Mesodermal cell (in vitro differentiated cells): ENCODE measurements around the gene SORCS2.

Source experiments
- H3K27ac ChIP-seq: 2 replicates; pipeline ENCODE4 v1.7.0; 2013; ENCODE audit warnings: mild to moderate bottlenecking, low read depth, low read length, moderate library complexity; ENCODE audit not compliant: severe bottlenecking
- H3K36me3 ChIP-seq: 2 replicates; pipeline ENCODE4 v1.7.1; 2013; ENCODE audit warnings: mild to moderate bottlenecking, low read length, moderate library complexity; ENCODE audit not compliant: control insufficient read depth, insufficient read depth
- H3K4me1 ChIP-seq: one replicate; pipeline ENCODE4 v1.7.1; 2013; ENCODE audit warnings: mild to moderate bottlenecking, low read length; ENCODE audit not compliant: insufficient read depth, control insufficient read depth, poor library complexity, severe bottlenecking
- H3K4me3 ChIP-seq: 2 replicates; pipeline ENCODE4 v1.7.0; 2013; ENCODE audit warnings: low read length, control low read depth, mild to moderate bottlenecking; ENCODE audit not compliant: insufficient read depth, poor library complexity, severe bottlenecking; ENCODE audit errors: extremely low read depth
- H3K9me3 ChIP-seq: 2 replicates; pipeline ENCODE4 v1.7.1; 2013; ENCODE audit warnings: mild to moderate bottlenecking, low read length, moderate library complexity; ENCODE audit not compliant: control insufficient read depth
- WGBS, 2 experiments: methylation state at CpG; one replicate each; pipeline ENCODE4 v1.1.5; 2013; ENCODE audit warnings: missing lambda C conversion rate in 2 of 2; ENCODE audit not compliant: insufficient coverage in 2 of 2; 5-methylcytosine and 5-hydroxymethylcytosine counted together

Gene SORCS2

DNA sequence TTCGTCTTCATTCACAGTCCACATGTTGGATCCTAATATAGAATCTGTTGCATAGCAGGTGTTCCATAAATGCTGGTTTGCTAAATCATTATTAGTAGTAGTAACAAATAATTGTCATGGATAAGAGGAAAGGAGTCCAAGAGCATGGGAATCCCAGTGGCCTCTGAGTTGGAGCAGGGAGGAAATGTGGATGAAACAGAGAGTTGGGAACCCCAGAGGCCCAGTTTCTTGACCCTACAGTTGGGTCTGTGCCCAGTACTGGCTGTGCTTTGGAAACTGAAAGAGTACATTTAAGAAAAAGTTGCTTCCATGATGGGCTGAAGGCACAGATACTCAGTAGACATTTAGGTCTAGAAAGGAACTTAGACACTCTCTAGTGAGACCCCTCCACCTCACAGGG lies 391.8 kb downstream of the SORCS2 start:
- H3K36me3 ChIP-seq, result no peaks in the 10 kb centered on the region
- peaks cover 5% of the 10 kb centered on the region for H3K9me3 ChIP-seq
- H3K27ac ChIP-seq, result no peak overlapping the region
- WGBS, 2 experiments, result 83 to 100% methylated on average over 1 of the region's 1 CpG
- H3K4me1 ChIP-seq, result no peaks in the 10 kb centered on the region
- H3K4me3 ChIP-seq, result no peak overlapping the region

DNA sequence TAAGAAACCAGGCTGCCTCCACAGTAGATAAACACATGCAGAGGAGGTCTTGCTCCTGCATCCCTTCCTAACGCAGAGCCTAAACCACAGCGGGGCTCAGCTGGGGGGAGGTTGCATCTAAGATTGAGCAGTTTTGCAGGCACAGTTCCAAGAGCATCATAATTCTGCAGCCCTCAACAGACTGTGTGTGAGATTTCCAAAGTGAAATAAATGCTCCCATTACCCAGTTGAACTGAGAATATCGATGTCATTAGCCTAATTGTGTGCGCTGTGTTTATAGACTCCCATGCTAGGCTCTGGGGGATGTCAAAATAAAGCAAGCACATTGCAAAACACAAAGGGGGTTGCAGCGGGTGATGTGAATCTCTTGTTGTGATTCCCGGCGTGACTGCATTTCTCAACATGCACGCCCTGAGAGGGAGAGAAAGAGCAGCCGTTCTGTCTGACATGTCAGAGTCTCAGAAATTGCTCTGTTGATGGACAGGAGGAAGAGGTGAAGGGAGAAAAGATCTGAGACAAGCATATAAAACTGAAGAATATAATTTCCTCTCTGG lies 392.3 kb downstream of the SORCS2 start:
- H3K27ac ChIP-seq, result no peak overlapping the region
- H3K36me3 ChIP-seq, result no peaks in the 10 kb centered on the region
- no peak overlapping the region for H3K4me3 ChIP-seq
- no peaks in the 10 kb centered on the region for H3K4me1 ChIP-seq
- WGBS, 2 experiments, result 85 to 98% methylated on average over 7 to 8 of the region's 9 CpGs
- H3K9me3 ChIP-seq, result no peaks in the 10 kb centered on the region

DNA sequence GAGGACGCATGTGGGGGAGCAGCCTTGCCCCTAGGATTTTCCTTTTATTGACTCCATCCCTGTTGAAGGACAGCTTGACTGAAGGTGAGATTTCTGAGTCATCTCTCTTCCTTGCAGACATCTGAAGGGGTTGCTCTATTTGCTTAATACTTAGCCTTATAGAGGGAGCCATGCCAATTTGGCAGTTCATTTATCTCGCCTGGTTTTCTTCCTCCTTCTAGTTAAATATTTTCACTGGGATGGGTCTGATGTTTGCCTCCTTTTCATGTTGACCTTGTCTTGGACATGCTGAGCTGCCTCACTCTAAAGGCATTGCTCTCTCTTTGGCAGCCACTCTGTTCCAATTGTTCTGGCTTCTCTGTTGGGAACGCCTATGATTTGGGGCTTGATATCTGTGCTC lies 393.4 kb downstream of the SORCS2 start:
- no peak overlapping the region for H3K4me3 ChIP-seq
- H3K27ac ChIP-seq, result no peak overlapping the region
- H3K9me3 ChIP-seq, result no peaks in the 10 kb centered on the region
- H3K4me1 ChIP-seq, result no peaks in the 10 kb centered on the region
- H3K36me3 ChIP-seq, result no peaks in the 10 kb centered on the region
- 85 to 86% methylated on average over 1 to 2 of the region's 3 CpGs for WGBS, 2 experiments

DNA sequence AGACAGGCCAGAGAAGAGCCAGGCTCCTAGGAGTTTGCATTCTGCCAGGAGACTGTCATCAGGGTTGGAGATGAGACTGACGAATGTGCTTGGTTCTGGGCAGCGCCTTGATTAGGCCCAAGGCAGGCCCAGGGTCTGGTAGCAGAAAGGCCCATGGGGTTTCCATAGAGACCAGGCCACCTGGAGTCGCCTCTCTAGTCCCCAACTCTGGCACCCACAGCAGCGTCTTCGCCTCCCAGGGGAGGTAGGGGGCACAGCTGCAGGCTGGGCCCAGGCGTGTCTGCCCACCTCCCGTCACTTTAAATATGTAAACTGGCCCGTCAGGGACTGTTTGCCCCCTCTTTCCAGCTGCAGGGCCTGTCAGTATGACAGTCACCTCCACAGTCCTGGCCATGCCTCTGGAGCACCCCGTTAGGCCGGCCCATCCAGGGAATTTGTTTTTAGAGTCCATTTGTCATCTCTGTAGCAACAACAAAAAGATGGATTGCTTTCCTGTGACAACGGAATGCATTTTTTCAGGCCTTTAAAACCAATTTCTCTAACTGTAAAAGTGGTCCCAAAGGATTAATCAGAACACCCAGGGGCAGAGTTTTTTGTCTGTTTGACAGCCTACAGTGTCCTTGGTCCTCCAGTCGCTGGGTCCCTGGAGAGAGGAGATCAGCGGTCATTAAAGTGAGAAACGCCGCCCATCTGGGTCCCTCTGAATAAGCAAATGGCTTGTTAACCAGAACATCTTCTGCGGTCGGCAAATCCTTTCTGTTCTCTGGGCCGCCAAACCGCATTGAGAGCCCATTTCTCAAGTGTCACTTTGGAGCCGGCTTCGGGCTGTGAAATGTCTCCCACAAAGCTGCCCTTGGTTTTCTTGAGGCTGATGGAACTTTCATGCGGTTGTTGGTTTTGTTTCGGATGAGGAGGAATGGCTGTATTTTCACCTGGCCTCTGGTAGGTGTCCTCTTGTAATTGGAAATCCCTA lies 395.4 kb downstream of the SORCS2 start:
- Histone ChIP-seq H3K27ac (no peak overlapping the region), H3K4me3 (no peak overlapping the region), H3K36me3 (no peaks in the 10 kb centered on the region), H3K9me3 (no peaks in the 10 kb centered on the region), H3K4me1 (no peaks in the 10 kb centered on the region)
- WGBS, 2 experiments, result 77 to 78% methylated on average over 15 to 20 of the region's 23 CpGs

DNA sequence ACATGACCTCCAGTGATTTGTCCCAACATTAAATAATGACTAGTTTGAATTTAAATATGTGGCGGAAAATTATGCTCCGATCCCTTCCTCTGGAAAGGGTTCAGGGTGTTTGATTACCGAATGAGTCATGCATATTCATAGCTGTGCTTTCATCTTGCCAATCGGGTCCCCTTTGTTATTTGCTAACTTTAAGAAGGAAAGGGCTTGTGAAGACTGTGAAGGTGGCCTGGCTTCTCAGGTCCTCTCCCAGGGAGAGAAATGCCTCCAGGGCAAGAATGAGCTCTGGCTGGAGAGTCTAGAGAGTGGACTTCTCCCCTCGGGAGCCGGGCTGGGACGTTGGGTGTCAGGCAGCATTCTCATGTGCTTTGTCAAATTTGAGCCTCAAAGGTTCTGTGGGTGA lies 397.9 kb downstream of the SORCS2 start:
- WGBS, 2 experiments, result 63 to 87% methylated on average over 3 to 4 of the region's 7 CpGs
- Histone ChIP-seq H3K4me3 (no peak overlapping the region), H3K4me1 (no peaks in the 10 kb centered on the region), H3K27ac (no peak overlapping the region), H3K36me3 (no peaks in the 10 kb centered on the region), H3K9me3 (no peaks in the 10 kb centered on the region)

DNA sequence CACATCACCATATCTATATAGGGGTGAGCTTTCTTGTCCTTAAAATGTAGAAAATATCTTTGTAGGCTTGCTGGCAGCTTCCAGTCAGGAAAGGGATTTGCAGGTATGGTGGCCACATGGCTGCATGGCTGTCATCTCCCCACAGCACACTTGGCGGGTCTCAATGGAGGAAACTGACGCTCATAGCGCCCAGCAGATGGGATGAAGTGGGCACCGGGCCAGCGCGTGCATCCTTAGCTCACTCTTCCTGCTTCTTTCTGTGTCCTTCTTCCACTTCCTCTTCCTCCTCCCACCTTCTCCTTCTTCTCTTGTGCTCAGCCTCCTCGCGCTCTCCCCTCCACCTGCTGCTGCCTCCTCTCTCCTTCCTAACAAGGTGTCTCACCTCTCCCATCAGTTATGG lies 398.6 kb downstream of the SORCS2 start:
- H3K36me3 ChIP-seq, result no peaks in the 10 kb centered on the region
- H3K9me3 ChIP-seq, result no peaks in the 10 kb centered on the region
- no peak overlapping the region for H3K27ac ChIP-seq
- peaks cover 5% of the 10 kb centered on the region for H3K4me1 ChIP-seq
- H3K4me3 ChIP-seq, result no peak overlapping the region
- WGBS, 2 experiments, result 90 to 96% methylated on average over 5 to 8 of the region's 8 CpGs

DNA sequence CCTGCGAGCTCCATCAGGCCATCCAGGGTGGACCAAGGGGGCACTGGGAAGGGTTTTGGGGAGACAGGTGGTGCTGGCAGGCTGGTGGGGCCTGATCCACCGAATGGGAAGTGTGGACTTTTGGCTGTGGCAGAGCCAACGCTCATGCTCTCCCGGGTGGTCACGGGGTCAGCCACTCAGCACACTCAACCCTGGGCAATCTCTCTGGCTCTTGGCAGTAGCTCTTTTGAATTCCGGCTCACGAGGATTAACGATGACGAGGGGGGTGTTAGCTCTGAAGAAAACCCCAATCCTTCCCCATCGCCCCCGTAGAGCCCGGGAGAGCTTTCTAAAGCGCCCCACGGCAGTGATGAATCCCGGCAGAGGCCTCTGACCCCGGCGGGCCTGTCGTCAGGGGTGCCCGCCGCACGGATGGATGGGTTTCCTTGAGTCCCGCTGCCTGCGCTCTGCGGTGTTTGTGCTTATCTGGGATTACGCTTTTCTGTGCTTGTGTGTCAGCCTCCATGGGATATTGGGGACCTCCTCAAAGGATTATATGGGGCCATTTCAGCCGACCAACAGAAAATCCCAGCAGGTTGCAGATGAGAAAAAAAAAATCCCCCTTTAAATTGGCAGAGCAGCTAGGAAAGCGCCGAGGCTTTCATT lies 399.2 kb downstream of the SORCS2 start:
- Histone ChIP-seq H3K36me3 (no peaks in the 10 kb centered on the region), H3K4me3 (no peak overlapping the region), H3K27ac (no peak overlapping the region), H3K9me3 (no peaks in the 10 kb centered on the region), H3K4me1 (peaks cover 12% of the 10 kb centered on the region)
- WGBS, 2 experiments, result 95% methylated on average over 22 to 24 of the region's 28 CpGs

DNA sequence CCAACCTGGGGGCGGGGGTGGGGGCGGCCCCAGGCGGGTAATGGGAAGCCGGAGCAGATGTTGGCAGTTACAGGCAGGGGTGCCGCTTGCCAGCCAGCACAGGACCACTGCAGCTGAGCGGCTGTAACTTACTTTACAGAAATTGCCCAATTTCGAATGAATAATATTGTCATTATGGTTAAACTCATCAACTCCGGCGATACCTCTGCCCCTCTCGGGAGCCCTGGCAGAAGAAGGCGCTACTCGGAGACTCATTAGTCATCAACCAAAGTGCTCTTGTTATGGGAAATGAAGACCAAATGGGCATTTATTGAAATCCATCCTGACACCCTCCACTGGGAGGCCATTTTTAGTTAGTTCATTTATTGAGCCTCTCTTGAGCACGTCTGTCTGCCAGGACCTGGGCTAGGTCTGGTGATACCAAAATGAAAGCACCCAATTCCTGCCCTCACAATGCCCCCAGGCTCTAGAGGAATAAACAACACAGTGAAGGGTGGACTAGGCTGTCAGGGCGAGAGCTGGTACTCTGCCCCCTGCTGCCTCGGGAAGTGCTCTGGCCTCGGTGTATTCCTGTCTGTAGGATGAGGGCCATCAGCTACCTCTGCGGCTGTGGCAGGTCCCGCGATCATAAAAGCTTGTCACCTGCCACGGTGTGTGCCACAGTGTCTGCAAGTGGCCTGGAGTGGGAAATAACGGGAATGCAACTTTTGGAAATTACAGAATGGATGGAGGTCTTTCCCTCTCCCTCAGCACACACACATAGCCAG lies 401.5 kb downstream of the SORCS2 start:
- H3K36me3 ChIP-seq, result no peaks in the 10 kb centered on the region
- H3K27ac ChIP-seq, result no peak overlapping the region
- 79% methylated on average over 15 to 20 of the region's 21 CpGs for WGBS, 2 experiments
- no peak overlapping the region for H3K4me3 ChIP-seq
- H3K4me1 ChIP-seq, result peaks cover 13% of the 10 kb centered on the region
- H3K9me3 ChIP-seq, result no peaks in the 10 kb centered on the region

DNA sequence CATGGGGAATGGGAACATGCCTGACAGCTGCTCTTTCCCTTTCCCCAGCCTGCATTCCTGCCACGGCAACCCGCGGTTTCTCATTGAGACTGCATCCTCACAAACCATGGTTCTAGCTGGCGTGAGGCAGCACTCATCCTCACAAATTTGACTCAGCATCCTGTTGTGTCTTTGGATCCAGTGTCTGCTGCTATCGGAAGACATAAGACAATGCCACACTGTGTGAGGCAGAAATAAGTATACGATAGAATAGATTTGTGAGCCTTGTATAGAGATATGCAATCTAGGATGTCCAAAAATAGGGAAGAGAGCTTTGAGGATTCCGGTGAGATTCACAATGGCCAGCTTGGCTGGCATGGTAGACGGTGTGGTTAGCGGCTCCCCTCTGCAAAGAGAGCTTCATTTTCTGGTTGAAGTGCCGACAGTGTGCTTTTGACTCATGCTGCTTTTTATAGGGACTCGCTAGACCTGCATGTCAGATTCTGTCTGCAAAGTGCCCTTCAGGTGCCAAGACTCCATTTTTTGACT lies 403.7 kb downstream of the SORCS2 start:
- Histone ChIP-seq H3K4me1 (peaks cover 13% of the 10 kb centered on the region), H3K27ac (peak overlapping the region; percentile 16), H3K4me3 (no peak overlapping the region), H3K9me3 (no peaks in the 10 kb centered on the region), H3K36me3 (no peaks in the 10 kb centered on the region)
- WGBS, 2 experiments, result 55 to 56% methylated on average over 10 to 11 of the region's 11 CpGs

DNA sequence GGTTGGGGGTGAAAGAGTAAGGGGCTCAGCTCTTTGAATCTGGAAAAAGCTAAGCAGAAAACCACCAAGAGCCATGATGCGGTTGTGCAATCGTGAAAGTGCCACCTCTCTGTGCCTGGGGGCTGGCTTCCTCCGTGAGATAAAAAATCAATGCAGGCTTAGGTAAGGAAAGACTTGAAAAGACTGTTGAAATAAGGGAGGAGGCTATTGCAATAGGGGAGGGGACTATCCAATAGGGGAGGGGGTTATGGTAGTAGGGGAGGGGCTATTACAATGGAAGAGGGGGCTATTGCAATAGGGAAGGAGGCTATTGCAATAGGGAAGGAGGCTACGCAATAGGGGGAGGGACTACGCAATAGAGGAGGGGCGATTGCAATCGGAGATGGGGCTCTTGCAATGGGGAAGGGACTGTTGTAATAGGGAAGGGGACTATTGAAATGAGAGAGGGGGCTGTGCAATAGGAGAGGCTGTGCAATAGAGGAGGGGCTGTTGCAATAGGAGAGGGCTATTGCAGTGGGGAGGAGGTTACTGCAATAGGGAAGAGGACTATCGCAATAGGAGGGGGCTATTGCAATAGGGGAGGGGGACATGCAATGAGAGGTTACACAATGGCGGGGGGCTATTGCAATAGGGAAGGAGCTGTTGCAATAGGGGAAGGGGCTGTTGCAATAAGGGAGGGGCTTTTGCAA lies 404.7 kb downstream of the SORCS2 start:
- H3K27ac ChIP-seq, result no peak overlapping the region
- no peaks in the 10 kb centered on the region for H3K9me3 ChIP-seq
- H3K4me3 ChIP-seq, result no peak overlapping the region
- H3K4me1 ChIP-seq, result peaks cover 13% of the 10 kb centered on the region
- WGBS, 2 experiments, result 82 to 89% methylated on average over 8 to 9 of the region's 9 CpGs
- H3K36me3 ChIP-seq, result no peaks in the 10 kb centered on the region
